ENCODE data around the gene MPL.
"Not testable (repeated sequence)": the region's sequence is repeated elsewhere in the genome, so short reads cannot be mapped to it uniquely, and the experiment has no call there.

Gene MPL

DNA sequence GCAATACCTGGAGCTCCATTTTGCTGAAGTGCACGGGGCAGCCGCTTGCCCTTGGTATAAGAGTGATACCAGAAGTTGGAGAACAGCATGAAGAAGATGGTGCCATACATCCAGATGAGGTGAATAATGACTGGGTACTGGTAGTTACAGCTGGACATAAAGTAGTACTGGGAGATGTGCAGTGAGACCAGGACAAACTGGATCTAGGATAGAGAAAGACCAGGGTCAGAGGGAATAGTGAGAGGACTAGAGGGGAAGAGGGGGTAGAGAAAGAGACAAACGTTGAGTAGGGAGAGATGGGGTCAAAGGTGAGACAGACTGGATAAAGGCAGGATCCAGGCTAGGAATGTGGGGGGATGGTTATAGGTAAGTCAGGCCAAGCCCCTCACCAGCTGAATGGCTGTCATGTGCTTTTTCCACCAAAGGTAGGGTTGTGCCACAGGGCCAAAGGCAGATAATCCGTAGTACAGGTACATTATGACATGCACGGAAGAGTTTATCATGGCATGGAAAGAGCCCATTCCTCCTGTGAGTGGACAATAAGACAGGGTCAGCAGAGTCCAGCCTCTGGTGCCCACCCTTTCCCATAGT lies 26.4 kb downstream of the MPL start:
- Histone ChIP-seq H3K27me3 (replicated peaks; ENCODE audit: control insufficient read depth, insufficient read depth, low read length, poor library complexity, severe bottlenecking) (no peaks in the 10 kb centered on the region), H3K9me3 (ENCODE audit: control insufficient read depth, low read length) (no peaks in the 10 kb centered on the region), H3K27ac (ENCODE audit: insufficient read depth, low read length, poor library complexity, severe bottlenecking) (no peak overlapping the region), H3K4me3 (ENCODE audit: insufficient read depth, low read depth, low read length, poor library complexity, severe bottlenecking) (no peak overlapping the region), H3K36me3 (ENCODE audit: control insufficient read depth, insufficient read depth, low read length) (peaks cover 27% of the 10 kb centered on the region), H3K4me1 (ENCODE audit: control insufficient read depth, insufficient read depth, low read length, poor library complexity, severe bottlenecking) (peaks cover 20% of the 10 kb centered on the region)
- no peak for DNase-seq

GRCh38 chr1:43365678-43366077 lies 28.1 kb downstream of the MPL start:
- H3K27me3 ChIP-seq (replicated peaks; ENCODE audit: control insufficient read depth, insufficient read depth, low read length, poor library complexity, severe bottlenecking) = no peaks in the 10 kb centered on the region
- H3K4me3 ChIP-seq (ENCODE audit: insufficient read depth, low read depth, low read length, poor library complexity, severe bottlenecking) = no peak overlapping the region
- H3K4me1 ChIP-seq (ENCODE audit: control insufficient read depth, insufficient read depth, low read length, poor library complexity, severe bottlenecking) = peaks cover 15% of the 10 kb centered on the region
- no peak overlapping the region for H3K27ac ChIP-seq (ENCODE audit: insufficient read depth, low read length, poor library complexity, severe bottlenecking)
- no peaks in the 10 kb centered on the region for H3K9me3 ChIP-seq (ENCODE audit: control insufficient read depth, low read length)
- no peak for DNase-seq
- peaks cover 27% of the 10 kb centered on the region for H3K36me3 ChIP-seq (ENCODE audit: control insufficient read depth, insufficient read depth, low read length)

DNA sequence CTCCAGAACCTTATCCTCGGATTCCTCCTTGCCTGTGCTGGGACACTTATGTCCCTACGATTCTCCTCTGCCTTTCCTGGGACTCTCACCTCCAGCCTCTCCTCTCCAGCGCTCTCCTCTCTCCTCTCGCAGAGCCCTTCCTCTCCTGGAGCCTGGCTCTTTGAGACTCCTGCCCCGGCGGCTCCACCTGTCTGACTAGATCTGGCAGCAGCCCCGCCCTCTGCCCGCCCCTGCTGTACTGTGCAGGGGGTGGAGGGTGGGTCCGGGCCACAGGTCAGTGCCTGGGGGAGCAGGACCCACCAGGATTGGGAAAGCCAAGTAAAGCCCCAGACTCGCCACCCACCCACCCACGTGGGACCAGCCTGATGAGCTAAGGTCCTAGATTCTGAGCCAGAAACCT lies 28.6 kb downstream of the MPL start:
- H3K27me3 ChIP-seq (replicated peaks; ENCODE audit: control insufficient read depth, insufficient read depth, low read length, poor library complexity, severe bottlenecking) = no peaks in the 10 kb centered on the region
- H3K4me1 ChIP-seq (ENCODE audit: control insufficient read depth, insufficient read depth, low read length, poor library complexity, severe bottlenecking) = peaks cover 15% of the 10 kb centered on the region
- H3K36me3 ChIP-seq (ENCODE audit: control insufficient read depth, insufficient read depth, low read length) = peaks cover 27% of the 10 kb centered on the region
- DNase-seq = no peak
- no peak overlapping the region for H3K4me3 ChIP-seq (ENCODE audit: insufficient read depth, low read depth, low read length, poor library complexity, severe bottlenecking)
- H3K27ac ChIP-seq (ENCODE audit: insufficient read depth, low read length, poor library complexity, severe bottlenecking) = peak overlapping the region; percentile 72
- no peaks in the 10 kb centered on the region for H3K9me3 ChIP-seq (ENCODE audit: control insufficient read depth, low read length)

GRCh38 chr1:43366601-43367025 lies 29.0 kb downstream of the MPL start:
- Histone ChIP-seq H3K36me3 (ENCODE audit: control insufficient read depth, insufficient read depth, low read length) (peaks cover 26% of the 10 kb centered on the region), H3K4me1 (ENCODE audit: control insufficient read depth, insufficient read depth, low read length, poor library complexity, severe bottlenecking) (peaks cover 15% of the 10 kb centered on the region), H3K27me3 (replicated peaks; ENCODE audit: control insufficient read depth, insufficient read depth, low read length, poor library complexity, severe bottlenecking) (no peaks in the 10 kb centered on the region), H3K4me3 (ENCODE audit: insufficient read depth, low read depth, low read length, poor library complexity, severe bottlenecking) (peak overlapping the region; percentile 74), H3K27ac (ENCODE audit: insufficient read depth, low read length, poor library complexity, severe bottlenecking) (peak overlapping the region; percentile 72), H3K9me3 (ENCODE audit: control insufficient read depth, low read length) (no peaks in the 10 kb centered on the region)
- no peak for DNase-seq

GRCh38 chr1:43367026-43367903 lies 29.6 kb downstream of the MPL start:
- H3K27me3 ChIP-seq (replicated peaks; ENCODE audit: control insufficient read depth, insufficient read depth, low read length, poor library complexity, severe bottlenecking) = no peaks in the 10 kb centered on the region
- no peak for DNase-seq
- H3K4me1 ChIP-seq (ENCODE audit: control insufficient read depth, insufficient read depth, low read length, poor library complexity, severe bottlenecking) = peaks cover 15% of the 10 kb centered on the region
- H3K4me3 ChIP-seq (ENCODE audit: insufficient read depth, low read depth, low read length, poor library complexity, severe bottlenecking) = peak overlapping the region; percentile 74
- peak overlapping the region; percentile 72 for H3K27ac ChIP-seq (ENCODE audit: insufficient read depth, low read length, poor library complexity, severe bottlenecking)
- peaks cover 23% of the 10 kb centered on the region for H3K36me3 ChIP-seq (ENCODE audit: control insufficient read depth, insufficient read depth, low read length)
- no peaks in the 10 kb centered on the region for H3K9me3 ChIP-seq (ENCODE audit: control insufficient read depth, low read length)

DNA sequence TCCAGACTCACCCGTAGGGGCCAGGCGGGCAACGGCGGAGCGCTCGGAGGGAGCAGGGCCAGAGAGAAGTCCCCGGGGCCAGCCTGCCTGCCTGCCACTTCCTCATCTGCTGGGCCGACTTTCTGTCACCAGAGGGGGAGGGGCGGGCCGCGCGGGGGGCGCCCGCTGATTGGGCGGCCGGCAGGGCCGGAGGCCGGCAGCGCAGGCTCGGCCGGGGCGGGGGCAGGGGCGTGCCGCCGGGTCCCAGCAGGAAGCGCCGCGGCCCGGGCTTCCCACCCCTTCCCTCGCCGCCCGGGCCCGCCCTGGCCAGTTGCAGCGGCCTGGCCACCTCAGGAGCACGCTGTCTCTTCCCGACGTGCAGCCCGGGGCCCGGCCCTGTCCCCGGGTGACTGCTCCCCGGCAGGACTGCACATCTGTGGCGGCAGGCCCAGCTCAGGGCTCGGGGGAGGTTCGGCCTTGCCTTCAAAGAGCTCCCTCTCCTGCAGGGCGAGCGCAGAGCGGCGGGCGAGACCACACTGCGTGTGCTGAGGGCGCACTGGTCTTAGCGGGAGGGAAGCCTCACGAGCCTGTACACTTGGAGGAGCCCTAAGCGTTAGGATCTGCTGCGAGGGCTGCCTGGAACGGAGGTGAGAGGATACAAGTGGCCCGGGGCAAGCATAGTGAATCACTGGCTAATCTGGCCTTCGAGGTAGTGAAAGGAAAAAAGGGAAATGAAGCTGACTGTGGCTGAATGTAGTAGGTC lies 30.5 kb downstream of the MPL start, which contains the start of gene ELOVL1:
Gene ELOVL1 (minus strand): TSS at position 108 of the 742 bp plus-strand sequence. CDS start 2,402 bp downstream, outside the sequence.
- H3K36me3 ChIP-seq (ENCODE audit: control insufficient read depth, insufficient read depth, low read length) = peaks cover 22% of the 10 kb centered on the region
- peaks cover 15% of the 10 kb centered on the region for H3K4me1 ChIP-seq (ENCODE audit: control insufficient read depth, insufficient read depth, low read length, poor library complexity, severe bottlenecking)
- H3K4me3 ChIP-seq (ENCODE audit: insufficient read depth, low read depth, low read length, poor library complexity, severe bottlenecking) = peak within 1 kb of the TSS; percentile 74
- no peaks in the 10 kb centered on the region for H3K27me3 ChIP-seq (replicated peaks; ENCODE audit: control insufficient read depth, insufficient read depth, low read length, poor library complexity, severe bottlenecking)
- H3K9me3 ChIP-seq (ENCODE audit: control insufficient read depth, low read length) = no peaks in the 10 kb centered on the region
- H3K27ac ChIP-seq (ENCODE audit: insufficient read depth, low read length, poor library complexity, severe bottlenecking) = peak within 1 kb of the TSS; percentile 72
- peak; percentile 68 to 79 (median 73) for DNase-seq

DNA sequence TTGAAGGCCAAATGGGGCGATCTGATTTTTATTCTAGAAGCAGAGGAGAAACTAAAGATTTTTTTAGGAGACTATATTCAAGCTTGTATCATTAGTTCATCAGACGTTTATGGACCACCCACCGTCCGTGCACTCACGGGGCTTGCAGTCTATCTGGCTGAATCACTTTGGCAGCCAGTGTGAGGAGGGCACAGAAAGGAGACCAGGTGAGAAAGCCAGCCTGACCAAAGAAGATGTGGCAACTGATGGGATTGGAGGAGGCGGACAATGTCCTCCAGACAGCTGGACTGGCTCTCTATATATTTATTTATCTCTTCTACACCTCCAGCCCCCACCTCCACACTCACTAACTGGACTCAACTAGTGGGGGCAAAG lies 31.0 kb downstream of the MPL start:
- Histone ChIP-seq H3K4me1 (ENCODE audit: control insufficient read depth, insufficient read depth, low read length, poor library complexity, severe bottlenecking) (peaks cover 15% of the 10 kb centered on the region), H3K27me3 (replicated peaks; ENCODE audit: control insufficient read depth, insufficient read depth, low read length, poor library complexity, severe bottlenecking) (no peaks in the 10 kb centered on the region), H3K27ac (ENCODE audit: insufficient read depth, low read length, poor library complexity, severe bottlenecking) (peak overlapping the region; percentile 72), H3K36me3 (ENCODE audit: control insufficient read depth, insufficient read depth, low read length) (peaks cover 16% of the 10 kb centered on the region), H3K9me3 (ENCODE audit: control insufficient read depth, low read length) (no peaks in the 10 kb centered on the region), H3K4me3 (ENCODE audit: insufficient read depth, low read depth, low read length, poor library complexity, severe bottlenecking) (peak overlapping the region; percentile 67)
- DNase-seq = no peak

GRCh38 chr1:43369779-43370178 lies 32.2 kb downstream of the MPL start:
- not testable (repeated sequence) for H3K27me3 ChIP-seq (replicated peaks; ENCODE audit: control insufficient read depth, insufficient read depth, low read length, poor library complexity, severe bottlenecking); DNase-seq; H3K36me3 ChIP-seq (ENCODE audit: control insufficient read depth, insufficient read depth, low read length); H3K4me3 ChIP-seq (ENCODE audit: insufficient read depth, low read depth, low read length, poor library complexity, severe bottlenecking); H3K9me3 ChIP-seq (ENCODE audit: control insufficient read depth, low read length); H3K27ac ChIP-seq (ENCODE audit: insufficient read depth, low read length, poor library complexity, severe bottlenecking)
- peaks cover 15% of the 10 kb centered on the region for H3K4me1 ChIP-seq (ENCODE audit: control insufficient read depth, insufficient read depth, low read length, poor library complexity, severe bottlenecking)

DNA sequence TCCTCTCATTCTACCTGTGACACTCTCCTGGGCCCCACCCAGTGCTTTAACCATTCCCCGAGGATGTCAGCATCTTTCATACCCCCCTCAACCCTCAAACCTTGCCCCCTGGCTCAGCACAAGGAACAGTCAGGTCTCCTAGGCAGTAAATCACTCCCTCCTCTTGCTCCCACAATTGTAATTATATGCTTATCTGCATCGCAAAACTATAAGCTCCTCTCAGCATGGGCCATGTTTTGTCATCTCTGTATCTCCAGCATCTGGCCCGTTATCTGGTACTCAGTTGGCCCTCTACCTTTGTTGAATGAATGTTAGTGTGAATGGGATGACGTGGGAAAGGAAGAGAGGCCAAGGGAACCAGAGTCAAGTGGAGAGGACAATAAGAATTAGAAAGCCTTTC lies 32.9 kb downstream of the MPL start:
- no peak overlapping the region for H3K4me3 ChIP-seq (ENCODE audit: insufficient read depth, low read depth, low read length, poor library complexity, severe bottlenecking)
- no peaks in the 10 kb centered on the region for H3K27me3 ChIP-seq (replicated peaks; ENCODE audit: control insufficient read depth, insufficient read depth, low read length, poor library complexity, severe bottlenecking)
- H3K36me3 ChIP-seq (ENCODE audit: control insufficient read depth, insufficient read depth, low read length) = no peaks in the 10 kb centered on the region
- no peaks in the 10 kb centered on the region for H3K9me3 ChIP-seq (ENCODE audit: control insufficient read depth, low read length)
- peaks cover 15% of the 10 kb centered on the region for H3K4me1 ChIP-seq (ENCODE audit: control insufficient read depth, insufficient read depth, low read length, poor library complexity, severe bottlenecking)
- H3K27ac ChIP-seq (ENCODE audit: insufficient read depth, low read length, poor library complexity, severe bottlenecking) = no peak overlapping the region
- DNase-seq = no peak
